HG02678 (cell line): ENCODE data around the gene CNN3.

Source experiments
- ATAC-seq: cut with Tn5 transposase; IDR thresholded peaks from one replicate; pipeline ENCODE4 v1.9.1; 2021; ENCODE audit warnings: mild to moderate bottlenecking, moderate library complexity; ENCODE audit not compliant: unreplicated experiment

Gene CNN3

DNA sequence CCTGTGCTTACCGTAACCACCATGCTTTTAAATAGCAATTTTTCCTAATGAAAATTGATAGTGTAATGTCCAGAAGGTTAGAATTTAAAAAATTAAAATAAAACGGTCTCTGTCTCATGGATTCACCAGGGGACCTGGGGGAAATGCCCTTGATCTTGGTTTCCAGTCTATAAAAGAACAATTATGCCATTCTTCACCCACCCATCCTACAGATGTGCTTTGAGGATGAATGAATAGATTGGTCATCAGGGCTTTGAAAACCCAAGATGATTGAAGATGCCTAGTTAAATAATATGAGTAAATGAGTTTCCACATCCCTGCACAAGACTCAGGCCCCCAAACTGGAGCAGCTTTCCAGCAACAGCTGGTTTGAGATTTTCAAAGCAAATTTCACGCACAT lies 38.7 kb downstream of the CNN3 start:
- no peak for ATAC-seq

DNA sequence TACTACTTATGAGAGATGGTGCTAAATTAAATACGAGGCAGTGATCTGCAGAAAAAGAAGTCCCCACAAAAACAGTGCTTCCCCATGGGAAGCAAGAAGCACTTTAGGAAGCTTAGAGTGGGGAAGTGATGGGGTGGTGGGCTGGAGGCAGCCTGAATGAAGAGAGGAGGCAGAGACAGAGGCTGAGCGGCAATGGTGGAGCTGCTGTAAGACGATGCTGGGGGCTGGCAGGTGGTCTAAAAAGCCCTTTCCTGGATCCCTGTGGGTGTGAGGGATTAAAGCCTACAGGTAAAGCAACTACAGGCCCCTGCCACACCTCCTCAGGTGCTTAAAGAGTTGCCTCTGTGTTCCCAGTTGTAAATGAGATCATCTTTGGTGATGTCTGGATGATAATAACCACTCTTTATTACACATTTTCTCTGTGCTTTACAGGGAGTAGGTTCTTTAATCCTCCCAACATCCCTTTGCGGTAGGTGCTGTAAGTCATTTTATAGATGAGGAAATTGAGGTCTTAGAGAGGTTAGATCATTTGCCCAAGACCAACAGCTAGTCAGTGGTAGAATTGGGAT lies 39.2 kb downstream of the CNN3 start:
- ATAC-seq: no peak

- ATAC-seq: no peak
These were observed 39.8 kb downstream of the CNN3 start for GRCh38 chr1:94887106-94887505.

GRCh38 chr1:94886361-94886760 lies 40.5 kb downstream of the CNN3 start:
- no peak for ATAC-seq

- no peak for ATAC-seq
These were observed 42.4 kb downstream of the CNN3 start for GRCh38 chr1:94884507-94884906.

DNA sequence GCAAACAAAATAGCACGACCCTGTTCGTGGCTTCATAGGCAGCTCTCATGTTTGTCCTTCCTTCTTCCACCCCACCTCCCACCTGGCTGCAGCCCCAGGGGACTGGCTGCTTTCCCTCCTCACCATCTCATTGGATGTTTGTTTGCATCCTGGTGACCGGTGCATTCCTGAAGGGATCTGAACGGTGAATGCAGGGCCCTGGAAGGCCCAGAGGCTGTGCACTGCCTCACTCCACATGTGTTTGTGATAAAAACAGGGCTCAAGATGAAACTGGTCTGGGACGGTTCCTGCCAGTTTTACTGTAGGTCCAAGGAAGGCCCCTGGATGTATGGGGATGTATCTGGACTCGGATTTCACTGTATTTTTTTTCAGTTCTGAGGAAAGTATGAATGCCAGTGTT lies 42.8 kb downstream of the CNN3 start:
- no peak for ATAC-seq

GRCh38 chr1:94883691-94884090 lies 43.2 kb downstream of the CNN3 start:
- no peak for ATAC-seq

DNA sequence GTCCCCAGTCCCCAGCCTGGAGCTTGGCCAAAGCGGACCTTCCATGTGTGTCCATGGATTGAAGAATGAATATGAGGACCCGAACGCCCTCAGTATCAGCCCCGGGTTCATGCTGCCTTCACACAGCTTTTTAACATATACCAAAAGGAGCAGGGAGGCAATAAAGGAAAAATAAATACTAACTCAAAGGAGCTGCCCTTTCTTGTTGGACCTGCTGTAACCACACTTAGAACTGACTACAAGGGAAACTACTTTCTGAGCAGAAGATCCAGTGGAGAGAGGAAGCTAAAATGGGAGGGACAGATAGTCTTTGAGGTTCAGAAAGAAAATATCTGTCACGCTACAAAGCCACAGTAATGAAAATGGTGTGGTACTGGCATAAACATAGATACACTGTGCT lies 48.6 kb downstream of the CNN3 start:
- no peak for ATAC-seq

- no peak for ATAC-seq
These were observed 50.5 kb downstream of the CNN3 start for GRCh38 chr1:94876362-94876761.

DNA sequence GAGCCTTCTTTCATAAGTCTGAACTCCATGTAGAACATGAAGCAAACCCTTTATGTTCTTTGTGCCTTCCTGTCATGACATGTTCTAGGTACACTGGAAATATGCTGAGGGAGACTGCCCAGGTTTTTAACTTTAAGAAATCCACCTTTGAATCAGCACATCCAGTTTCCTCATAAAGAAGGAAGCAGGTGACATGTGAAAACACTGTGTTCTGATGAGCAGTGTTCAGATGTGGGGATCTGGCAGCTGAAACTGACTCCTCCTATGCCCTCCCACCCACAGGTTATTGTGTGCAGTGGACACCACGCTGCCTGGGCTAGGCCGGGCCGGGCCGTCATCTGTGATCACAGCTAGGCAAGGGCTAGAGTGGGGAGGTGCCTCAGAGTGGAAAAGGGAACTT lies 51.1 kb downstream of the CNN3 start:
- no peak for ATAC-seq

DNA sequence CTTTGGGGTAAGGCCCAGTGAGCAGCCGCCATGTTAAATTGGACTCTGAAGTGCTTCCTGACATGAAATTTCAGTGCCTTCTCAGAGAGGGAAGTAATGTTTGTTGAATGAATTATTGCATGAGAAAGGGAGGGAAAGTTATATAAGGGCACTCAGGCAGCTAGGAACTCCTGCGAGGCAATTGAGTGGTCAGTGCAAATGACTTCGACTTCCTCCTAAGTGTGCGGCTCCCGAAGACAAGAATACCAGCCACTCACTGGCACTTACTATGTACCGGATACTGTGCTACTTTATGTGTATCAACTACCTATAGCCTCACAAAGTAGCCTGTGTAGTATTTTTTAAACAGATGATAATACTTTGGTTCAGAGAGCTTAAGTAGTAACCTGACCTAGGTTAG lies 52.5 kb downstream of the CNN3 start:
- no peak for ATAC-seq

DNA sequence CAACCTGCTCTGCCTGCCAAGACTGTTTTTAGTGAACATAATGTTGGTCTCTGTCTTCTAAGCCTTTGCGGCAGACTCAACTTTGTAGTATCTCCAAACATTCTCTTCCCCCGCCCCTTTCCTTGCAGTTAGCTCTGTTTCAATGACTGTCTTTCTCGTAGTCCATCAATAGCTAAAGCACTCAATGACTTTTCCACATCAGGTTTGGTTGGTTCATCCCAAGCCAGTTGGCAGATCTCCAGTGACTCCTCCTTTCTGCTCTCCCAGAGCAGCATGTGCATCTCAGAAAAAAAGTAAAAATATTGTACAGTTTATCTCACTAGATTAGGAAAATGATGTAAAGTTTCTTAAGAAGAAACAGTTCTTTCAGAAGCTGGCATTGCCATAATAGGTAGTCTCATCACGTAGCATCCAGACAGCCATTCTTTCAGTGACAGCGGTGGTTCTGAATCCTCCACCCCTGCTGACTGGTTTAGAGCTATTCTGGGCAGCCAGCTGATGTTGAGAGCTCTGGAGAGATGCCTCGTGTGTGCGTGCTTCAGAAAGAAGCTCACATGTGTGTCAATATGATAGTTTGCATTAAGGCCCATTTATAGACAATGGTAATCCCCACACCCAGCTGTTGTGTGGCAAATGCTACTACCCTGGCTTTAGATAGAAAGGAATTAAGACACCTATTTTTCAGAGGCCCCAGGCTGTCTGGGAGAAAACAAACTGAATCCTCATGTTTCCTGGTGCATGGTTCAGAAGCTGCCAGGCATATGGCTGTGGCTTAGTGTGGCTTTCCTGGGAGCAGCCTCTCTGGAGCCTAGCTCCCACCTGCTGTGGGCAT lies 53.2 kb downstream of the CNN3 start:
- no peak for ATAC-seq

- no peak for ATAC-seq
These were observed 54.0 kb downstream of the CNN3 start for GRCh38 chr1:94872771-94873495.

DNA sequence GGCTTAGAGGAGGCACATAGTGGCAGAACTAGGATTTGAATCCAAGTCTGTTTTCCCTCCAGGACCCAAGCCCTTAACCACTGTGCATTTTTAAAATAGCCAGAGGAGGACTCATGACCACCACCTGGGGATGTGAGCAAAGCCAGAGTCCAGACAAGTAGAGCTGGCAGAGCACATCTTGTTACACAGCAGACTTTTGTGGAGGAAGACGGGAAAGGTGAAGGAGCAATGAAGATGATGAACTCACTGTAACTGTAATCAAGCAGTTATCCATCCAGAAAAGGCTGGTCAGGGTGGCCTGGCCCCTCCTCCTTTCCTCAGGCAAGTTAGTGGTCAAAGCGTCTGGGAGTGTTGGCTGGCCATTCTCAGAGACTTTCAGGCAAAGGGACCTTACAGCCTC lies 55.9 kb downstream of the CNN3 start:
- ATAC-seq: no peak

- no peak for ATAC-seq
These were observed 60.6 kb downstream of the CNN3 start for GRCh38 chr1:94866164-94866807.

DNA sequence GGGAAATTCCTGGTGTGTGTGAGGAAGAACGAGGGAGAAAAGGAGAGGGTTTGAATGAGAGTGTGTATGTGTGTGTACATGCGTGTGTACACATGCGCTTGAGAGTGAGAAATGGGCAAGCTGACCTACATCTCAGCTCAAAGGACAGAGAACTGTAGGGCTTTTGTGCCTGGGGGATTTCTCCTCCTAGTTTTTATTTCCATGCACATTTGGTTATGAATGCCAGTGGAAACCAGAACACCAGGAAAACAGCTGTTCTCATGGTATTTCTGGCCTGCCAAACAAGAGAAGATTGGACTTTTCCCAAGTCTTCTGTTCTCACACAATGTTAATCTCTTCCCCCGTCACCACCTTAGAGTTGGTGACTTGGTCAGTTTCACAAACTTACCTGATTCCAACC lies 61.5 kb downstream of the CNN3 start:
- no peak for ATAC-seq

- no peak for ATAC-seq
These were observed 62.1 kb downstream of the CNN3 start for GRCh38 chr1:94864821-94865220.

- ATAC-seq: no peak
These were observed 63.0 kb downstream of the CNN3 start for GRCh38 chr1:94863919-94864318.

- ATAC-seq: no peak
These were observed 63.5 kb downstream of the CNN3 start for GRCh38 chr1:94863297-94863911.

DNA sequence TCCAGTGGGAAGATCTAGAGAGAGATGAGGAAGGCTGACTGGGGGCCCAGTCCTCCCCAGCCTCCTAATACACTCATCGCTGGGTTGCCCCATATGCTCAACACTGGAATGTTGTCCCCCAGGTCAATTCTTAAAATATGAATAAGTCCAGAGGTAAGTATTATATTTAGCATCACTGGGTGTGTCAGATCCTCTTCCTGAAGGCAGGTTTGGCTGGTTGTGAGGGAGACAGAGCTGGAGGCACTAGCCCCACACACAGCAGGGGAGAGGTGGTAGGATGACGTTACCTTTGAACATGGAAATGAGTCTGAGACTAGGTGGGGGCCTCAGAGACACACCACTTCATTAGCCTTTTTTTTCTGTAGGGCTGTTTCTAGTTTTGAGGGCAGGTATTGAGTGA lies 64.2 kb downstream of the CNN3 start:
- ATAC-seq: no peak

DNA sequence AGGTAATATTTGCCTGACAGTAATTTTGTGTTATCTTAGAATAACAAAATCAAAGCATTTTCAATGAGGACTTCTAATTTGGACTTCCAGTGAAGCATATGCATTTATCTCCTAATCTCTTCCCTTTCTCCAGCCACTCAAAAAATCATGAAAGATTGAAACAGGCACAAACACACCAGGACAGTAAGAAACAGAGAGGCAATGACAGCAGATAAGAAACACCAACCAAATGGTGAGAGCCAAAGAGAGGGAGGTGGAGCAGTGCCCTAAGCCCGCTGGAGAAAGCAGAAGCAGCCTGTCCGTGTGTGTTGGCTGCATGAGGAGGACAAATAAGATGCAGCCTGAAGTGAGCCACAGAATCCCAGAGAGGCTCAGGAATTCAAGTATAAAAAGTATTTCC lies 67.7 kb downstream of the CNN3 start:
- no peak for ATAC-seq
